ENCODE data around the gene CBL. TPM values are rescaled to one million over a fixed set of nuclear protein-coding genes. Genes with fewer than 3 reads are reported as not detected.
A peak's percentile ranks its signal among the peaks of the same experiment; 100 is the strongest.

Gene CBL
- total RNA-seq, 1 experiment from 2014 or later: 45.6 TPM

DNA sequence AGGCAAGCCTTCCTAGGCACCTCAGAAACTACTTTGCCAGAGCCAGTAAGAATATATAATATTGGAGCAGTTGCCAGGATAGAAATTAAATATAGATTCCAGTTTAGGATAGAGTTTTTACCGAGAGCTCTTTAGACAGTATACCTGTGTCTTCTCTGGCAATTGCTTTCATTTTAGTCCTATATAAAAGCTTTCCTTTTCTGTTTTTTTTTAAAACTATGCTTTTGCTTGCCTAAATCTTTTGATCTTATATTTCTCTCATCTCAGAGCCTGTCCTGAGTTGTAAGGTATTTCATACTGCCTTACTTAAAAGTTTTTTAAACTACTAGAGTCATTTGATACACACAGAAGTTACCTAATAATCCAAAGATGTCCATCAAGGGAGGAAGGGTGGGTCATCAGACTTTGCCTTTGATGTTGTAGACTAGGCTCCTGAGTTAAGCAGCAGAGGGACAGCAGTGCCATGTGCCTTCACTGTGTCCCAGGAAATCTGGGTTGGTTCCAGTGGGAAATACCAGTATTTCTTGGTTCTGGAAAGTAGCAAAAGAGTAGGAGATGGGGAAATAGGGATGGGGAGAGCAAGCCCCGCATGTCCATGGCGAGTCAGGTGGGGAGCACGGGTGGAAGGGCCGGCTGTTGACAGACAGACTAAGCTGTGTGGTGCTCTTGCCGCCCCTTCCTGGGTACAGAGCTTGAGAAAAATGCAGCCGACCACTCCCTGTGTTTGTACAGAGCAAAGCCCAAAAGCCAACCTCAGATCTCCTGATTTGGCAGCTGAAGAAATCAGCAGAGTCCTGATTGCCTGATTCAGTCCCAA is 99.6 kb downstream of the CBL start:
- no peaks in the 10 kb centered on the region for H3K9me3 Mint-ChIP-seq
- no peaks in the 10 kb centered on the region for H3K27me3 Mint-ChIP-seq (ENCODE audit: low read depth)
- no peak overlapping the region for H3K4me3 Mint-ChIP-seq
- peaks cover 14% of the 10 kb centered on the region for H3K4me1 Mint-ChIP-seq
- ATAC-seq (no peak), DNase-seq (ENCODE audit: low spot score) (no peak)
- H3K27ac Mint-ChIP-seq: peak overlapping the region; percentile 82
- peaks cover 43% of the 10 kb centered on the region for H3K36me3 Mint-ChIP-seq
- ChIA-PET CTCF (interaction anchor here (0.7 to 2.9 kb wide), 6 partner anchors 10 to 1094 kb away, joined by 3 to 46 read pairs (median 10); partner anchors contain the start of genes CBL and MCAM), POLR2A (interaction anchor here (1.0 to 1.6 kb wide), 2 partner anchors 12 to 15 kb away, joined by 3 read pairs; partner anchors contain the start of gene MCAM)
- TF ChIP-seq ESRRA (CRISPR knock-in tag; IDR thresholded peaks at IDR 0.05; ENCODE audit: borderline replicate concordance) (no peak), ZNF219 (CRISPR knock-in tag; IDR thresholded peaks at IDR 0.05; ENCODE audit: borderline replicate concordance) (no peak), RORB (CRISPR knock-in tag; IDR thresholded peaks at IDR 0.05) (no peak)

DNA sequence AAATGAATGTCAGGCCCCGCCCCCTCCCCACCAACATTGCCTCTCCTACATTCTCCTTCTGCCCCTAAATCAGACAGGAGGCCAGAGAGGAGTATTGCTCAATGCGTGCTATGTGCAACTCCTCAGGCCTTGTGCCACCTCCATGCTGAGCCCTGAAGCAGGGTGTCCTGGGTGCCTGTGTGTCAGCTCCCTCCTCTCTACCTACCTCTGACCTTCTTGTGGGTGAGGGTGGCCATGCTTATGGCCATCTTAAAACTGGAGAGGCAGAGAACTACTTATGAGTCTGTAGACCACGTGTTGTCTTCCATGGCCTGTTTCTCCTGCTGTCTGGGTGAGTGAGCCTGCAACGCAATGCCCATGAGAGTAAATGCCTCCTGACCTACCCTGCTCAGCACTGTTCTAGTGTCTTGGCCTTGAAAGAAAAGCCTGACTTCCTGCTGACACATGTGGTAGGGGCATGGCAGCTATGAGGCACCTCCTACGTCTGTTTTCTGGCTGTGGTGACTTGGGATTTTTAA is 100.3 kb downstream of the CBL start:
- peak; percentile 14; the same call in 1 of the 2 replicates for ATAC-seq
- Mint-ChIP-seq H3K27ac (peak overlapping the region; percentile 64; the same call in 1 of the 2 replicates), H3K9me3 (no peaks in the 10 kb centered on the region), H3K36me3 (peaks cover 40% of the 10 kb centered on the region), H3K4me3 (no peak overlapping the region), H3K4me1 (peaks cover 14% of the 10 kb centered on the region), H3K27me3 (ENCODE audit: low read depth) (no peaks in the 10 kb centered on the region)
- ChIA-PET POLR2A (interaction anchor here (1.0 to 1.6 kb wide), 3 partner anchors 9 to 14 kb away, joined by 3 to 8 read pairs (median 3); partner anchors contain the start of gene MCAM), CTCF (interaction anchor here (0.6 to 2.9 kb wide), 18 partner anchors 10 to 1095 kb away, joined by 3 to 46 read pairs (median 4); partner anchors contain the start of genes C1QTNF5, CBL and MCAM)
- no peak for TF ChIP-seq ZNF317 (CRISPR knock-in tag; IDR thresholded peaks at IDR 0.05; ENCODE audit: borderline replicate concordance, low read depth)
- TF ChIP-seq, protein P1, sequence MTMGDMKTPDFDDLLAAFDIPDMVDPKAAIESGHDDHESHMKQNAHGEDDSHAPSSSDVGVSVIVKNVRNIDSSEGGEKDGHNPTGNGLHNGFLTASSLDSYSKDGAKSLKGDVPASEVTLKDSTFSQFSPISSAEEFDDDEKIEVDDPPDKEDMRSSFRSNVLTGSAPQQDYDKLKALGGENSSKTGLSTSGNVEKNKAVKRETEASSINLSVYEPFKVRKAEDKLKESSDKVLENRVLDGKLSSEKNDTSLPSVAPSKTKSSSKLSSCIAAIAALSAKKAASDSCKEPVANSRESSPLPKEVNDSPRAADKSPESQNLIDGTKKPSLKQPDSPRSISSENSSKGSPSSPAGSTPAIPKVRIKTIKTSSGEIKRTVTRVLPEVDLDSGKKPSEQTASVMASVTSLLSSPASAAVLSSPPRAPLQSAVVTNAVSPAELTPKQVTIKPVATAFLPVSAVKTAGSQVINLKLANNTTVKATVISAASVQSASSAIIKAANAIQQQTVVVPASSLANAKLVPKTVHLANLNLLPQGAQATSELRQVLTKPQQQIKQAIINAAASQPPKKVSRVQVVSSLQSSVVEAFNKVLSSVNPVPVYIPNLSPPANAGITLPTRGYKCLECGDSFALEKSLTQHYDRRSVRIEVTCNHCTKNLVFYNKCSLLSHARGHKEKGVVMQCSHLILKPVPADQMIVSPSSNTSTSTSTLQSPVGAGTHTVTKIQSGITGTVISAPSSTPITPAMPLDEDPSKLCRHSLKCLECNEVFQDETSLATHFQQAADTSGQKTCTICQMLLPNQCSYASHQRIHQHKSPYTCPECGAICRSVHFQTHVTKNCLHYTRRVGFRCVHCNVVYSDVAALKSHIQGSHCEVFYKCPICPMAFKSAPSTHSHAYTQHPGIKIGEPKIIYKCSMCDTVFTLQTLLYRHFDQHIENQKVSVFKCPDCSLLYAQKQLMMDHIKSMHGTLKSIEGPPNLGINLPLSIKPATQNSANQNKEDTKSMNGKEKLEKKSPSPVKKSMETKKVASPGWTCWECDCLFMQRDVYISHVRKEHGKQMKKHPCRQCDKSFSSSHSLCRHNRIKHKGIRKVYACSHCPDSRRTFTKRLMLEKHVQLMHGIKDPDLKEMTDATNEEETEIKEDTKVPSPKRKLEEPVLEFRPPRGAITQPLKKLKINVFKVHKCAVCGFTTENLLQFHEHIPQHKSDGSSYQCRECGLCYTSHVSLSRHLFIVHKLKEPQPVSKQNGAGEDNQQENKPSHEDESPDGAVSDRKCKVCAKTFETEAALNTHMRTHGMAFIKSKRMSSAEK (CRISPR knock-in tag; IDR thresholded peaks at IDR 0.05; ENCODE audit: borderline replicate concordance): no peak
- TF ChIP-seq, protein P2, sequence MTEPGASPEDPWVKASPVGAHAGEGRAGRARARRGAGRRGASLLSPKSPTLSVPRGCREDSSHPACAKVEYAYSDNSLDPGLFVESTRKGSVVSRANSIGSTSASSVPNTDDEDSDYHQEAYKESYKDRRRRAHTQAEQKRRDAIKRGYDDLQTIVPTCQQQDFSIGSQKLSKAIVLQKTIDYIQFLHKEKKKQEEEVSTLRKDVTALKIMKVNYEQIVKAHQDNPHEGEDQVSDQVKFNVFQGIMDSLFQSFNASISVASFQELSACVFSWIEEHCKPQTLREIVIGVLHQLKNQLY (CRISPR knock-in tag; IDR thresholded peaks at IDR 0.05): no peak
- no peak for TF ChIP-seq ZNF232 (CRISPR knock-in tag; IDR thresholded peaks at IDR 0.05)
- TF ChIP-seq NR2C2 (CRISPR knock-in tag; IDR thresholded peaks at IDR 0.05): no peak
- TF ChIP-seq, protein P3, sequence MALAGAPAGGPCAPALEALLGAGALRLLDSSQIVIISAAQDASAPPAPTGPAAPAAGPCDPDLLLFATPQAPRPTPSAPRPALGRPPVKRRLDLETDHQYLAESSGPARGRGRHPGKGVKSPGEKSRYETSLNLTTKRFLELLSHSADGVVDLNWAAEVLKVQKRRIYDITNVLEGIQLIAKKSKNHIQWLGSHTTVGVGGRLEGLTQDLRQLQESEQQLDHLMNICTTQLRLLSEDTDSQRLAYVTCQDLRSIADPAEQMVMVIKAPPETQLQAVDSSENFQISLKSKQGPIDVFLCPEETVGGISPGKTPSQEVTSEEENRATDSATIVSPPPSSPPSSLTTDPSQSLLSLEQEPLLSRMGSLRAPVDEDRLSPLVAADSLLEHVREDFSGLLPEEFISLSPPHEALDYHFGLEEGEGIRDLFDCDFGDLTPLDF (CRISPR knock-in tag; IDR thresholded peaks at IDR 0.05): no peak
- TF ChIP-seq GABPB1 (CRISPR knock-in tag; IDR thresholded peaks at IDR 0.05): no peak
- no peak for TF ChIP-seq TP53 (CRISPR knock-in tag; IDR thresholded peaks at IDR 0.05)
- no peak for TF ChIP-seq TCF7 (CRISPR knock-in tag; IDR thresholded peaks at IDR 0.05; ENCODE audit: low read depth)
- TF ChIP-seq HMGA2 (CRISPR knock-in tag; IDR thresholded peaks at IDR 0.05): no peak
- no peak for DNase-seq (ENCODE audit: low spot score)

DNA sequence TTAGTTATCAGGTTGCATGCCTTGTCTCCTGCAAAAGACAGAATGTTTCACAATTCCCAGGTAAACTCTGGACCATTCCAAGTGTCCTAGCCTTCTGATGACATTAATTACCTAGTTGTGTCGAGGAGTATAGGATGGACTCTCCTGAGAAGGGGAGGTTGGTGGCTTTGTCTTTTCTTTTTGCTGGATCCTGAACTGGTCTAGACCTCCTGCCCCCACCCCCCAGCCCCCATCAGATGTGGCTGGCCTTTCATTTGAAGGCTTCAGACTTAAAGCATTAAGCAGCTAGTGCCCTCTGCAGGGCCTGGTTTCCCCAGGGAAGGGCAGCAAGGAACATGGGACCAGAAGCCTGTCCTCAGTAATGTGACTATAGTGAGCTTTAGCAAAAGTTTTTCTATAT is 101.1 kb downstream of the CBL start:
- Mint-ChIP-seq H3K27ac (peak overlapping the region; percentile 64; the same call in 1 of the 2 replicates), H3K4me3 (no peak overlapping the region), H3K27me3 (ENCODE audit: low read depth) (no peaks in the 10 kb centered on the region), H3K9me3 (no peaks in the 10 kb centered on the region), H3K4me1 (peaks cover 14% of the 10 kb centered on the region), H3K36me3 (peaks cover 35% of the 10 kb centered on the region)
- ChIA-PET CTCF (interaction anchor here (0.6 to 2.9 kb wide), 18 partner anchors 9 to 162 kb away, joined by 3 to 46 read pairs (median 4); partner anchors contain the start of genes C1QTNF5, CBL and MCAM), POLR2A (interaction anchor here (0.6 to 1.6 kb wide), 7 partner anchors 8 to 101 kb away, joined by 3 to 8 read pairs (median 4); partner anchors contain the start of genes CBL and MCAM)
- ATAC-seq: peak; percentile 57
- DNase-seq (ENCODE audit: low spot score): no peak
- no peak for TF ChIP-seq TEAD1 (CRISPR knock-in tag; IDR thresholded peaks at IDR 0.05)
- TF ChIP-seq, protein P4, sequence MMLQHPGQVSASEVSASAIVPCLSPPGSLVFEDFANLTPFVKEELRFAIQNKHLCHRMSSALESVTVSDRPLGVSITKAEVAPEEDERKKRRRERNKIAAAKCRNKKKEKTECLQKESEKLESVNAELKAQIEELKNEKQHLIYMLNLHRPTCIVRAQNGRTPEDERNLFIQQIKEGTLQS (CRISPR knock-in tag; conservative IDR thresholded peaks at IDR 0.05): no peak
- TF ChIP-seq, protein P5, sequence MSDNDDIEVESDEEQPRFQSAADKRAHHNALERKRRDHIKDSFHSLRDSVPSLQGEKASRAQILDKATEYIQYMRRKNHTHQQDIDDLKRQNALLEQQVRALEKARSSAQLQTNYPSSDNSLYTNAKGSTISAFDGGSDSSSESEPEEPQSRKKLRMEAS (CRISPR knock-in tag; IDR thresholded peaks at IDR 0.05): no peak
- TF ChIP-seq, protein P6, sequence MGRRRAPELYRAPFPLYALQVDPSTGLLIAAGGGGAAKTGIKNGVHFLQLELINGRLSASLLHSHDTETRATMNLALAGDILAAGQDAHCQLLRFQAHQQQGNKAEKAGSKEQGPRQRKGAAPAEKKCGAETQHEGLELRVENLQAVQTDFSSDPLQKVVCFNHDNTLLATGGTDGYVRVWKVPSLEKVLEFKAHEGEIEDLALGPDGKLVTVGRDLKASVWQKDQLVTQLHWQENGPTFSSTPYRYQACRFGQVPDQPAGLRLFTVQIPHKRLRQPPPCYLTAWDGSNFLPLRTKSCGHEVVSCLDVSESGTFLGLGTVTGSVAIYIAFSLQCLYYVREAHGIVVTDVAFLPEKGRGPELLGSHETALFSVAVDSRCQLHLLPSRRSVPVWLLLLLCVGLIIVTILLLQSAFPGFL (CRISPR knock-in tag; IDR thresholded peaks at IDR 0.05; ENCODE audit: borderline replicate concordance): no peak
- TF ChIP-seq, protein P7, sequence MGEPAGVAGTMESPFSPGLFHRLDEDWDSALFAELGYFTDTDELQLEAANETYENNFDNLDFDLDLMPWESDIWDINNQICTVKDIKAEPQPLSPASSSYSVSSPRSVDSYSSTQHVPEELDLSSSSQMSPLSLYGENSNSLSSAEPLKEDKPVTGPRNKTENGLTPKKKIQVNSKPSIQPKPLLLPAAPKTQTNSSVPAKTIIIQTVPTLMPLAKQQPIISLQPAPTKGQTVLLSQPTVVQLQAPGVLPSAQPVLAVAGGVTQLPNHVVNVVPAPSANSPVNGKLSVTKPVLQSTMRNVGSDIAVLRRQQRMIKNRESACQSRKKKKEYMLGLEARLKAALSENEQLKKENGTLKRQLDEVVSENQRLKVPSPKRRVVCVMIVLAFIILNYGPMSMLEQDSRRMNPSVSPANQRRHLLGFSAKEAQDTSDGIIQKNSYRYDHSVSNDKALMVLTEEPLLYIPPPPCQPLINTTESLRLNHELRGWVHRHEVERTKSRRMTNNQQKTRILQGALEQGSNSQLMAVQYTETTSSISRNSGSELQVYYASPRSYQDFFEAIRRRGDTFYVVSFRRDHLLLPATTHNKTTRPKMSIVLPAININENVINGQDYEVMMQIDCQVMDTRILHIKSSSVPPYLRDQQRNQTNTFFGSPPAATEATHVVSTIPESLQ (CRISPR knock-in tag; IDR thresholded peaks at IDR 0.05): no peak
- TF ChIP-seq ZNF263 (CRISPR knock-in tag; IDR thresholded peaks at IDR 0.05; ENCODE audit: low read depth): no peak
- no peak for TF ChIP-seq CBFB (CRISPR knock-in tag; IDR thresholded peaks at IDR 0.05; ENCODE audit: low read depth)
